Right renal cortex interstitium (tissue), 3 donors: ENCODE results near the gene OPCML. TPM values are rescaled to one million over a fixed set of nuclear protein-coding genes. Genes with fewer than 3 reads are reported as not detected.

Experiments used
- DNase-seq, 3 donors: peaks; one replicate each; pipeline ENCODE4 v3.0.0-alpha.2; 2013; ENCODE audit warnings: low read depth in 3 of 3, low spot score in 2 of 3
- polyA plus RNA-seq, 3 donors: library from polyadenylated mRNA; unstranded; fragments of 120-200 nt; gene quantifications; one replicate each; pipeline ENCODE4 v1.2.1, GENCODE V29; 2013; ENCODE audit not compliant: insufficient read length in 3 of 3

OPCML gene
- polyA plus RNA-seq, 3 donors, result 14.1 to 19.4 (median 19.1) TPM

DNA sequence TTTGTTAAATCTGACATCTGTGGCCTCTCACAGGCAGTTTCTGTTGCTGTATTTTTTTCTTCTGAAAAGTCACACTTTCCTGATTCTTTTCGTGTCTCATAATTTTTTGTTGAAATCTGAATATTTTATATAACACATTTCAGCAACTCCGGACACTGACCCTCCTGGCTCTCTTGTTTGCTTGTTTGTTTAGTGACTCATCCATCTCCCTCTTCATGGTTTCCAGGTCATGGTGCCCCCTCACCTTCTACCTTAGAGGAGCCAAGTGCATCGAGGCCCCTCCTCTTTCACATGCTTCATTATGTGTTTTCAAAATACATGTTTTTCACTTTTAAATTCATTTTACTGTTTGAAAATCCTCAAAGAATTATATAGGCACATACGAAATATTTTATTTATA is 562.4 kb downstream of the OPCML start:
- no peak for DNase-seq

DNA sequence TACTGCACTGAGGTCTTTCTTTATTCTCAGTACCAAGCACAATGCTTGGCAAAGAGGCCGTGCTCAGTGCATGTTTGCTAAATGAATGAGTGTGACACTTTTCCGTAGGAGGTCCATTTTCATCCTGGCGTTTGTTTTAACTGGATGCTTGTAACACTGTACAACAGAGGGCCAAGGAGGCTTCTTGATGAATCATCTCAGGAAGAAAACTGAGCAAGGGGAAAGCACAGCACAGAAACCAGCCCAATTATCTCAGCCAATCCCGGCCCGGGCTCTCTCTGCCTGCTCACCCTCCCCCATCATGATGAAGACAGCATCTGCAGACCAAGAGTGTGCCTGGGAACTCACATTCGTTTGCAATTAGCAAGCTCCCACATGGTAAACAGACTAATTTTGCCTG is 570.3 kb downstream of the OPCML start:
- DNase-seq, result no peak

DNA sequence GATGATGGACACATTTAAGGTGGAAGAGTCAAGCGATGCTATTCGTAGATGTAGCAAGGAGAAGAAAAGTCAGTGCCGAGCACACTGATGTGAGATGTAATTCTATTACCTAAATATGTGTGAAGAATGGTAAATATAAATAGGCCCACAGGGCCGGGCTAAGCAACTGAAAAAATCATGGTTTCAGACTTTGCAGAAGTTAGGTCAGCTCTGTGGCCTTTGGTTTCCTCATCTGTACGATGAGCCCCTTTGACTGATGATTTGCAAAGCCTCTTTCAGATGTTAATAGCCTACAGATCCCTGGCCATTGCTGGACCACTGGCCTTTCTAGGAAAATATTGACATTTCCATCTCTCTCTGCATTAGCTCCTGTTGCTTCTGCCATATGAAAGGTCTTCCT is 570.8 kb downstream of the OPCML start:
- DNase-seq, result no peak

DNA sequence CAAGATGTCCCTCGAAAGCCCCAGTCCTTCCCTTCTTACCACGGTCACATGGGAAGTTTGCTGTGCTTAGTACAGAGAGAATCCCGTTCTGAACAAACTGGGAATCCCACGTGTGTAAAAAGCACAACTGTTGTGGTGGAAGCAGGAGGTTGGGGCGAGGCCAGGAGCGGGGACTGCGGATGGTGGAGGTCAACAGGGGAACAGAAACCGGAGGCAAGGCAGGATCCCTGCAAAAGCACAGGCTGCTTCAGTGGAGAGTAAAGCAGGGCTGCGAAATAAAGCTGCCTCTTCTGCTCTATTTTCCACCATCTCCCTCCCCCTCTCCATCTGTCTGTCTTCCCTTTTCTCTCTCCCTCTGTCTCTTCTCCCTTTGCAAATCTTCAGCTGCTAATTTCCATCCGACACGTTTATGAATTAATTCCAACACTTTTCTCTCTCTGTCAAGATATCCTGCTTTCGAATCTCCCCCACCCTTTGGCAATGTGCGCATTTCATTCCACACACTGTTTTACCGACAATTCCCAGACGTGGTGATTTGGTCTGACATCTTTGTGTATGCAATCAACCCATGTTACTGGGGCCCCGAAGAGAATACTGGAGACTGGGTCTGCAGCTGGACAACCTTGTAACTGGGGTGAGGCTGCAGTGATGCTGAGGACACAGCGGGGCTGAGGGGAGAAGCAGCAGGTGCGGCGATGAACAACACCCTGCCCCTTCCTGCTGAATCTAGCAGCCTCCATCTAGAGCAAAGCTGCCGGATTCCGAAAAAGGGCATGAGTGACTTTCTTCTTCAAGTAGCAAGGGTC is 571.8 kb downstream of the OPCML start:
- DNase-seq, result no peak

DNA sequence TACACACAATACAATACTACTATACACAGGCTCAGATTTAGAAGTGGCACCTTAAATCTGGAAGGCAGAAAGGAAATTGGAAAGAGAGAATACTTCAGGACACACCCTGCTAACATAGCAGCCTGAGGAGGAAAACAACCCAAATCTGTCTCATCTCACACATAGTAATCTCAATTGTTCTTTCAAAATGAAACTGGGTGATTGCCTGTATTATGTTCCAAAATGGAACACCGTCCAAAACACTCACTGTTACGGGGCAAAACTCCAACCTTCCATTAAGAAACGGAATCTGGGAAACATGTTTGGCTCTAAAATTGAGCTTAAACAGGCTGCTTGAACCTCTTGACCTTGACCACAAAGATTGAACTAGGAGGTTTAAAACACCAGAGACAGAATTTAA is 572.6 kb downstream of the OPCML start:
- DNase-seq, result no peak

DNA sequence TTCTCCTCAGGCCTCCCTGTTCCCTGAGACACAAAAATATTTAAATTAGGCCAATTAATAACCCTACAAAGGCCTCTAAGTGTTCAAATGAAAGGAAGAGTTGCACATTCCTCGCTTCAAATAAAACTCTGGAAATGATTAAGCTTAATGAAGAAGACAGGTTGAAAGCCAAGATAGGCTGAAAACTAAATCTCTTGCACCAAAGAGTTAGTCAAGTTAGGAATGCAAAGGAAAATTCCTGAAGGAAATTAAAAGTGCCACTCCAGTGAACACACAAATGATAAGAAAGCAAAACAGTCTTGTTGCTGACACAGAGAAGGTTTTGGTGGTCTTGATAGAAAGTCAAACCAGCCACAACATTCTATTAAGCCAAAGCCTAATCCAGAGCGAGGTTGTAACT is 574.4 kb downstream of the OPCML start:
- DNase-seq, result no peak

DNA sequence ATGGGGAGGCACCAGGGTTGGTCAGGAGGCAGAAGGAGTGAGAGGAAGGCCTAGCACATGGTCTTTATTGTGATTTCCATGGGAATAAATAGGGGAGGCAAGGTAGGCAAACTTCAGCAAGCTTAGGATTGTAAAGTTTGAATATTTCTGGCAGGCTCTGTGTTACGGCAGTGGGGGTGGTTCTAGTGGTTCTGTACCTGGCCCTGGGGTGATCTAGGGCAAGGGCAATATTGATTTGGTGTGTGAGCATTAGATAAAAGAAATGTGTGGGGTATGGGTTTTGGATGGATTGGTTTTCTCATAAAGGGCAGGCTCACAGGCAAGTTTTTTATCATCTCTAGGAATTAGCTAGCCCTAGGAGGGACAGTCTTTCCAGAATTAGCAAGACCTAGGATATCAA is 584.0 kb downstream of the OPCML start:
- DNase-seq, result no peak

DNA sequence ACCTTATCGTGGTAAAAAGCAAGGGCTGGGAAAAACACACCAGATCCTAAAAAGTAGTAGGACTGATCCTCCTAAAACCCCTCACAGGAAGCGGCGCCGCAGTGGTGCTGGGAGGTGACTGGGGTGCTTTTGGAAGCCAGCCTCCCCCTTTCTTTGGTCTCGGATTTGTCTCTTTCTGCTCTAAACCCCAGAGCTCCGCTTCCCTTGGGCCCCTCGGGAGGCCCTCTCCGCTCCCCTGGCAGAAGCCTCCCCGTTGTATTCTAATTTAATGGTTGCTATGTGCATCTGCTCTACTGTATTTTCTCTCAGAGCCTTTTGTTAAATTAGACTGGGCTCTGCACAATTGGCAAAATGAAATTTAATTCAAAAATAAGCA is 587.7 kb downstream of the OPCML start:
- no peak for DNase-seq

DNA sequence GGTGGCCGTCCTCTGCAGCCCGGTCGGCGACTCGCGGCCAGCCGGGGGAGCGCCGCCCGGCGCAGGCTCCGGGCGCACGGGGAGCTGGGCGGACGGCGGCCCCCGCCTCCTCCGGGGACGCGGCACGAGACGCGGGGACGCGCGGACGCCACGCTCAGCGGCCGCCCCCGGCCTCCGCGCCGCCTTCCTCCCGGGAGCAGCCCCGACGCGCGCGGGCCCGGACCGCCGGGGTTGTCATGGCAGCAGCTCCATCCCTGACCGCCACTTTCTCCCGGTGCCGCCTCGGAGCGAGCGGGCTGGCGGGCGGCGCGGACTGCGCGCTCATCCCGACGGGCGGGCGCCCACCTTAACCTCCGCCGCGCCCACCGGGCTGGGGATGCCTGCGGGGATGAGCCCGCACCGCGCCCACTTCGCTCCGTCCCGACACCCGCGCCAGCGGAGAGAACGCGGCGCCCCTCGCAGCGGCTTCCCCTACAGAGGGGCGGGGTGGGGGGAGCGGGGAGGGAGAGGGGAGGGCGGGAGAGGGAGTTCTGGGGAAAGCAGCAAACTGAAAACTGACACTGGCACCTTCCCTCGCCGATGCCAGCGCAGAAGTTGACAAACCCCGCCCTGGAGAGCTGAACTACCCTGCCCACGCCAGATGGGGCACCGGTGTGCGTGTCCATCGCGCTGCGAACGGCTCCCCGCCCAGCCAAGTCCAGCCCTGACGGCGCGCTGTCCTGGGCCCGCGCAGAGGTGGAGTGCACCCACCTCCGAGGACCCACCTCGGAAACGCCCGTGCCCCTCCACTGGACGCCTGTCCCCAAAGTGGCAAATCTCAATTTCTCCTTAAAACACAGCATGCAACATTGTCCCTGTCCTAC is 588.4 kb downstream of the OPCML start:
- DNase-seq, result no peak

DNA sequence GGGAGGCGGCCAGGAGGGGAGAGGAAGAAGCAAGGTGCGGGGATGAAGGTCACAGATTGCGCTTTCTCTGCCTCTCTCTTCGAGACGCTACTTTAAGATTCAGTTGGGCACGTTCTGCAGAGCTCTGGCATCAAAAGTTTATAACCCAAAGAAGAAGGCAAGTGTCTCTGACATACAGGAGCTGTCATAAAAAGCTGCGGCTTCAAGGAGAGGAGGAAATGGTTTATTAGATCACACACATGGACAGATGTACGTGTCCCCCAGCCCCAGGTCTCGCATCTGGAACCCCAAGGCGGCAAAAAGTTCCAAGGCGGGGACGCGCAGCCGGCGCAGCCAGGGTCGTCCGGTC is 589.0 kb downstream of the OPCML start:
- no peak for DNase-seq

DNA sequence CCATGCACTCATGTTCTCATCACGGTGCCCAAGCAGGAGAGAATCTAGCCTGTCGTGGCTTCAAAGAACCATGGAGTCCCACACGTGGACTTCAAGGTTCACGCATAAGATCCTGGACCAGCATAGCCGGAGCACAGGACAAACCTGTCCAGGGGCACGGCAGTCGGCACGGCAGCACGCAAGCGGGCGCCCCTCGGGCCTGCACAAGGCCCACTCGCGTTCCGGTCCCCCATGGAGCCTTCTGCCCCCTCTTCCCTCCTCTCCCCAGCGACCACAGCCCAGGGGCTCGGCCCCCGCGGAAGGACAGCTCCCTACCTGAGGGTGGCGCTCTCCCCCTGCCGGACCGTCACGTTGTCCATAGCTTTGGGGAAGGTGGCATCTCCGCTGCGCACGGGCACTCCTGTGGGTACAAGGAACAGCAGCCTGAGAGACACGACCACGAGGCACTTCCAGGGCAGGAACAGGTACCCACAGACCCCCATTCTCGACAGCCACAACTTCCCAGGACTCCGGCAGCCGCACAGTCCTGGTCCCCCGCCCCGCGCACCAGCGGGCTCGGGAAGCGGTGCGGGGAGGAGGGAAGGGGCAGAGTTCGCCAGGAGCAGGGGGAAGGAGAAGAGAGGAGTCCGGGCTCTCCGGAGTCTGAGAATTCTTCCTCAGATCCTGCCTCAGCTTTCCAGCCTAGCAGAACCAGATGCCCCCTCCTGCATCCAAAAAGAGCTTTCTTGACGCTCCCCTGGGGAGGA is 589.5 kb downstream of the OPCML start:
- no peak for DNase-seq

DNA sequence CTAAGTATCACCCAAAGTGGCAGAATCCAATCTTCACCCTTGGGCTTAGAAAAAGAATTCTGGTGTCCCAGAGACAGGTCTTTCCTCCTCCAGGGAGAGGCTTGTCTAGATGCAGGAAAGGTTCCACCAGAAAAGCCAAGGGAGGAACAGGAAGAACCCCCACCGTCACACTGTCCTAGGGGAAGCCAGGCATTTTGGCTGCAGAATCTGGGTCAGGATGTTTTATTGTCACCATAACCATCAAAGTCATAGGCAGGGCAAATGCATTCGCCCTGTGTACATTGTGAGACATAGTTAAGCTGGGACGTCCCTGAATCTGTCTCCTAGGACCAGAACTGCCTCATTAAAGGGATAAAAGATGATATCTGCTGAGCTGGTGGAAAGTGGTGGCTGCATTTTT is 590.5 kb downstream of the OPCML start:
- no peak for DNase-seq

DNA sequence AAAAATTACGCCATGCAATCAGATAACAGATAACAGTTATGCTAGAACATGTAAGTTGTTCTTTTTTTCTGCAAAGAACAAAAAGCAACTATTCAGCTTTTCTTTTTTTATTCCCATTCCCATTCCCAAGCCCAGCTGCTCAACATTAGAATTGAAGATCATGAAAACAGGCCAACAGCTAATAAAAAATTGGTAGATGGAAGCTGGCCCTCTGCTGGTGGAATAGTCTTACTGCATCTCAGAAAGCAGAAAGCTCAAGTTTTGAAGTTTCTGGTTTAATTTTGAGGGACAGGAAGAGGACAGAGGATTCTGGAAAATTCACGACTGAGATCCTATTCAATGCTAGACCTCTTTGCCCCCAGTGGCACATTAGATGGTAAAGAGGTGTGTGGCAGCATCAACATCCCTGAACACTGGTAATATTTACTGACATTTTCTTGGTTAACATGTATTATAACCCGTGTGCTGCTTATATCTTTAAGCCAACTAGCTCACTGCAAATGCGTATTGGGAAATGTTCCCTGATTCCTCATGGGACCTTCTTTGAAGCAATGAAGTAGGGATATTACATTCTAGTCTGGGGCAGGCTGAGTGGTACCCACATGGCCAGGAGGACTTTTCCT is 591.2 kb downstream of the OPCML start:
- no peak for DNase-seq

DNA sequence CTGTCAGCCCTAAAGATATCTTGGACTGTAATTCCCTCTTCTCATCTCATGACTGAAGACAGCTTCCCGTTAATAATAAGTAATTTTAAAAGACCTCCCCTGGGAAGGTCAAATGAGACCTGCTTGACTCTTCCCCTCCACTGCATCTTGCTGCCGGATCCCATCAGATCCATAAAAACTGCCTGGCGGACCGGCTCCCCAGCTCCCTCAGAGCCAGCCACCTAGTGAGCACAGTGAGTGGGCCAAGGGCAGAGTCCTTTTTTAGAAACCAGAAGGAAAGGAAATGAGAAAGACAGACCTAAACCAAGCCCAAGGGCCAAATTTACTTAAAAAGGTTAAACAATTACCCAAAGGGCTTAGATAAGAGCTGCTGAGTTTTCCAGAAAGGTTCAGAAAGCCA is 595.3 kb downstream of the OPCML start:
- DNase-seq, result no peak

DNA sequence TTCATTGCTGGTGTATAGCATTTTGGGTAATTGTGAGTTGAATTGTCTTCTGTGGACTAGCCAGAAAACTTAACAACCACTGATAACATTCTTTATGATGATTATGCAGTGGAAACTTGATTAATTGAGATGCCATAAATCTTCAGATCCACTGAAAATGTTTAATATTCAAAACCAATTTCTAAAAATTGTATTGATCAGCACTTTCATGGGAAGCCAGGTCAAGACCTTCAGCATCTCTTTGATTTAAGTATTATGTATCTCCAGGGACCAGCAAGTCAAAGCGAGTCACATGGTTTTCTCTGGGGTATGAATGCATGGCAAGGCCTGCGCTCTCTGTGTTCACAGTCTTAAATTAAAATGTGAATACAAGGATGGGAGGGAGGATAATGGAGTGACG is 596.9 kb downstream of the OPCML start:
- no peak for DNase-seq

DNA sequence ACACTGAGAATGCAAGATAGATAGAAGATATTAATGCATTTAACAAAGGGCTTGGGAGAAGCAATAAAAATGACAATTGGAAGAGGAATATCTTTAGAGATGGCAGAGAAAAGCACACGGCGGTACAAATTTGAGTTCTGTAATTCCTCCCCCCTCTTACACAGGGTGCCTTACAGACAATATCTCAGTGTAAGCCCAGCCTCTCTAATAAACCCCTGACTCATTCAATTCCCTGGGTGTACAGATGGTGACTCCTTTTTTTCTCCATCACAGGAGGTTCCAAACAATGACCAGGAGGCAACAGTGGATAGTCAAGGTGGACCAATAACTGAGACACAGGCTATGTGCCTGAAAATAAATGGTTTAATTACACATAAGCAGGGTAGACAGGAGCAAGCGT is 598.6 kb downstream of the OPCML start:
- no peak for DNase-seq

DNA sequence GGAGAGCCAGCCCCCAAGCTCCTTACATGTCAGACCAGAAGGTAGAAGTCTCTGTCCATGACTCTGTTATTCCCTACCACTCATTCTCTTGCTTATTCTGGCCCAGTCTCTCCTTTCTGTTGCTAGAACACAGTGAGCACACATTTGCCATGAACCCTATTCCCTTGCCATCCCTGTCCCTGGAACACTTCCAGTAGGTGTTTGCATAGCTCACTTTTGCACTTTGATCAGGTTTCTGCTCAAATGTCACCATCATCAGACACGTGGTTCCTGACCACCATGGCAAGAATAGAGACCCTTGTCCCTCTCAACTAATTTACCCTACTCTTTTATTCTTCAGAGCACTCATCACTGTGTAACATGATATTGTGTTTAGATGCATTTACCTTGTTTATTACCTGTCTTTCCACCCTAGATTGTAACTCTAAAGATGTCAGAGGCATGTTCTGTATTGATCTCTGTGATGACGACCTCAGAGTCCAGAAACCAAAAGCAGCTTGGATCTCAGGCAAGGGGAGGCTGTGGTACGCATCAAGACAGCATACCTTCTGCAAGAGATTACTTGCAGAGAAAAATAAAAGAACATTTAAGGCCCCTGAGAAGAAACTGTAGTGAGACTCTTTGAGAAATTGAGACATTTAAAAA is 606.4 kb downstream of the OPCML start:
- DNase-seq, result no peak

DNA sequence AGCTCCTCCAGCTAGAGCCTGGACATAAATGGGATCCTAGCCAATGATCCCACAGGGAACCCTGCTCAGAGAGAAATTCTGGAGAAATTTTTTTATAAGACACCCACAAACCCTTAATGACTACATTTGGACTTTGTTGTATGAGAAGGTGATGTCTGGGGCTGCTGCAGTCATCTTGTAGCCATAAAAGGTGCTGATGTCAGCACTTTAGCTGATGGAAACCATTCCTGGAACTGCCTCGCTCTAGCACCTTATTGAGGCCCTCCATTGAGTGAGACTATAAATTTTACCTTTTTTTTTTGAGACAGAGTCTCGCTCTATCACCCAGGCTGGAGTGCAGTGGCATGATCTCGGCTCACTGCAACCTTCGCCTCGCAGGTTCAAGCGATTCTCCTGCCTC is 610.7 kb downstream of the OPCML start:
- DNase-seq, result no peak

DNA sequence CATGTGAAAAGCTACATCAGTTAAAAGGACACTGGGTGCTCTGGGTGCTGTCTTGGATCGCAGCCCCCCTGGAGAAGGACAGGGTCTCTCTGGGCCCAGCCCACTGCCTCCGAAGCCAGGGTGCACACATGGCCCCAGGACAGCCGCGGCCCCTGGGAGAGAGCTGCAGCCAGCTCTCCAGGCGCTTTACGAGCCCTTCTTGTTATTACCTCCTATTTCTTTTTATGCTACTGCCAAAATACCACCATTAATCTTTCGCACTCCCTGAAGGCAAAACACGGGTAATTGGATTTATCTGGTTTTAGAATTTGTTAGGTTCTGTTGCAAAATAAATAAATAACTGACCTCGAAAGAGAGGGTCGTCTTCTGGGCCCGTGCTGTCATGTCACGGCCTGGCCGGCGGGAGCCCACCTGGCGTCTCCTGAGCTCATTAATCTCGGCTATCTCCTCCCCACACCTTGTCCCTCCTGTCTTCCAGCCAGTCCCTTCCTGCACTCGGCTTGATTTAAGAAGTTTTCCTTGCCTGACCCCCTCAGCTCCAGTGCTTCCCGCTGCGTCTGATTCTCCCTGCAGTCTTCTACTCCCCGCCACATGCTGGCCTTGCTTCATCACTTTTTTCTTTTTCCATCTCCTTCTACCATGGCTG is 611.7 kb downstream of the OPCML start:
- no peak for DNase-seq

DNA sequence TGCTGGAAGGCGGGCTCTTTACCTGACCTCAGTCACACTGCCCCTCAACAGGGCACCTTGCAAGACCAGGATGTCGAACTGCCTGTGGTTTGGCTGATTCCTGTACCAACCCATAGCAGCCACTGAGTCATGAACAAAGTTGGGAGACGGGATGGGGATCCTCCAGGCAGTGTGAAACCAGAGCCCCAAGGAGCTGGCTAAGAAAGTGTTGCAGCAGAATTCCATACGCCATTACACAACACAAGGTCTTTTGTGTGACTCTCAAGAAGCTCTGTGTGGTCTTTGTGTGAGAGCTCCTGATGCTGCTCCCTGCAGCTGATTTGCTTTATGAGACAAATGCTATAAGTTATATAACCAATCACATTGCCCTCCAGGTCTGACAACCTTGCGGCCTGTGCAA is 617.7 kb downstream of the OPCML start:
- no peak for DNase-seq
